ENCODE measurements around the gene GPR137. TPM values are rescaled to one million over a fixed set of nuclear protein-coding genes. Genes with fewer than 3 reads are reported as not detected.
A peak's percentile ranks its signal among the peaks of the same experiment; 100 is the strongest.

The GPR137 gene
- total and polyA plus RNA-seq, 2 donors from 2014 or later, result 44.0 to 48.4 TPM

DNA sequence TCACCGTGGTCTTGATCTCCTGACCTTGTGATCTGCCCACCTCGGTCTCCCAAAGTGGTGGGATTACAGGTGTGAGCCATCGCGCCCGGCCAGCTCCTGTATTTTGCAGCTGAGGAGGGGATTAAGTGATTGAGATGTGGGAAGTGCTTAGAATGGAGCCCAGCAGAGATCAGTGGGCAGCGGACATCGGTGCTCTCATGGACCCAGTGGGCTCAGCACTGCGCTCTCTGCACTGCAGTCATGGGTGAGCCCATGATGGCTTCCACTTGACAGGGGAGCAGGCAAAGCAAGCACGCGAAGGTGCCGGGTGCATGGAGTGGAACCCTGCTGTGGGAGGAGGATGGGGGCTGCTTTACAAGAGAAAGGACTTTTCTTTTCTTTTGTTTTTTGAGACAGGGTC, 45.2 kb downstream of the GPR137 start:
- no peak for TF ChIP-seq CTCF (IDR thresholded peaks at IDR 0.05; ENCODE audit: borderline replicate concordance, extremely low read depth, insufficient read depth)
- Histone ChIP-seq H3K36me3 (ENCODE audit: control insufficient read depth in 2 of 3, insufficient read depth in 3 of 3, low read length in 3 of 3) (no peaks in the 10 kb centered on the region), H3K4me1 (ENCODE audit: control insufficient read depth in 2 of 3, insufficient read depth in 2 of 3, low read depth in 1 of 3, low read length in 3 of 3) (peaks cover 0 to 10% (median 0%) of the 10 kb centered on the region in 3 donors), H3K27me3 (ENCODE audit: control insufficient read depth, insufficient read depth, low read length) (no peaks in the 10 kb centered on the region), H3K9ac (ENCODE audit: low read length in 3 of 3) (no peak overlapping the region), H3K9me3 (ENCODE audit: control insufficient read depth in 2 of 3, insufficient read depth in 1 of 3, low read length in 3 of 3) (no peaks in the 10 kb centered on the region), H3K27ac (ENCODE audit: low read depth in 2 of 2, low read length in 2 of 2) (no peak overlapping the region), H3K4me3 (ENCODE audit: low read length in 3 of 3) (no peak overlapping the region)
- no peak for DNase-seq
- intact Hi-C loops (cut with DNase I), result no loop called here
- no peak for FAIRE-seq

DNA sequence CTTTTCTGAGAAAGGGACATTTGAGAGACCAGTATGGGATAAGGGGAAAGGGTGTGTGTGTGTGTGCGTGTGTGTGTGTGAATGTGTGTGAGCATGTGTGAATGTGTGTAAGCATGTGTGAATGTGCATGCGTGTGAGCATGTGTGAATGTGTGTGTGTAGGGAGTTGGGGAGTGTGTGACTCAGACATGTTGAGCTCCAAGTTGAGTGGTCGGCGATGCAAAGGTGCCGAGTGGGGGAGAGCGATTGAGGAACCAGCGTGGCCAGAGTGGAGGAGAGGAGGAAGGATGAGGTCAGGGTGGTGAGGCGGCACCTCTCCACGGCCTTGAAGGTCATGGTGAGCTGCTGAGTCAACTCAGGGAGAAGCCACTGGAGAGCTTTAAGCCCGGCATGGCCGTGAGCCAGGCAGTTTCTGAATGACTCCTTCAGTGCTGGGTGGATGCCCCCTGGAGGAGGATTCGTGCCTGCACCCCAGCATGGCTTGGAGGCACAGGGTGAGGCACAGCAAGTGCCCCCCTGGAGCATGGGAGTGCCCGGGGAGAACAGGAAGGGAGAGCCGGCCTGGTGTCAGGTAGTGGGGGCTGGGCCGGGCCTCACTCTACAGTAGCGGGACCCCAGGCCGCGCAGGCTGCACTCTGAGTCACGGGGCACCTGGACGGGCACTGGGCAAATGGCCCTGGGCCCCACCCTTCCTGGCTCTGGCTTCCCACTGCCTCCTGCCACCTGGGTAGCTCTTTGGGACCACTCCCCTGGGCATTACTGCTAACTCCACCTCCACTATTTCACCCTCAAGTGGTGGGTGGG, 46.1 kb downstream of the GPR137 start:
- H3K36me3 ChIP-seq (ENCODE audit: control insufficient read depth in 2 of 3, insufficient read depth in 3 of 3, low read length in 3 of 3), result no peaks in the 10 kb centered on the region
- DNase-seq (peak in 2 of 5 donors; percentile 49 to 94), FAIRE-seq (no peak)
- no peaks in the 10 kb centered on the region for H3K27me3 ChIP-seq (ENCODE audit: control insufficient read depth, insufficient read depth, low read length)
- intact Hi-C loops (cut with DNase I), result no loop called here
- no peak overlapping the region for H3K4me3 ChIP-seq (ENCODE audit: low read length in 3 of 3)
- no peak overlapping the region for H3K9ac ChIP-seq (ENCODE audit: low read length in 3 of 3)
- H3K4me1 ChIP-seq (ENCODE audit: control insufficient read depth in 2 of 3, insufficient read depth in 2 of 3, low read depth in 1 of 3, low read length in 3 of 3), result peaks cover 0 to 10% (median 0%) of the 10 kb centered on the region in 3 donors
- TF ChIP-seq CTCF (IDR thresholded peaks at IDR 0.05; ENCODE audit: borderline replicate concordance, extremely low read depth, insufficient read depth), result peak; percentile 29
- H3K9me3 ChIP-seq (ENCODE audit: control insufficient read depth in 2 of 3, insufficient read depth in 1 of 3, low read length in 3 of 3), result no peaks in the 10 kb centered on the region
- H3K27ac ChIP-seq (ENCODE audit: low read depth in 2 of 2, low read length in 2 of 2), result no peak overlapping the region

DNA sequence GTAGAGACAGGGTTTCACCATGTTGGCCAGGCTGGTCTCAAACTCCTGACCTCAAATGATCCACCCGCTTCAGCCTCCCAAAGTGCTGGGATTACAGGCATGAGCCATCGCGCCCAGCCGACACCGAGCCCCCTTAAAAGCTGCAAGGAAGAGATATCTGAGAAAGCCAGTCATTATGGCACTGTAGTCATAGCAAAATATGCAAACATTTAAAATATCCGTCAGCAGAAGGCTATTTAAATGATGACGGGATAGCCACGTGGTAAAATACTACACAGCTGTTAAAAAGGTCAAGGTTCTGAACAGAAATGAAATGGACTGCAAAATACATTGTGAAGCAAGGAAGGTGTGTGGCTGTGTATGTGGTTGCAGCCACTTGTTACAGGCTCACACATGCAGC, 47.9 kb downstream of the GPR137 start:
- intact Hi-C loops (cut with DNase I), result no loop called here
- Histone ChIP-seq H3K27me3 (ENCODE audit: control insufficient read depth, insufficient read depth, low read length) (no peaks in the 10 kb centered on the region), H3K36me3 (ENCODE audit: control insufficient read depth in 2 of 3, insufficient read depth in 3 of 3, low read length in 3 of 3) (no peaks in the 10 kb centered on the region), H3K9me3 (ENCODE audit: control insufficient read depth in 2 of 3, insufficient read depth in 1 of 3, low read length in 3 of 3) (no peaks in the 10 kb centered on the region), H3K4me1 (ENCODE audit: control insufficient read depth in 2 of 3, insufficient read depth in 2 of 3, low read depth in 1 of 3, low read length in 3 of 3) (peaks cover 0 to 10% (median 0%) of the 10 kb centered on the region in 3 donors), H3K9ac (ENCODE audit: low read length in 3 of 3) (no peak overlapping the region), H3K4me3 (ENCODE audit: low read length in 3 of 3) (no peak overlapping the region), H3K27ac (ENCODE audit: low read depth in 2 of 2, low read length in 2 of 2) (no peak overlapping the region)
- no peak for TF ChIP-seq CTCF (IDR thresholded peaks at IDR 0.05; ENCODE audit: borderline replicate concordance, extremely low read depth, insufficient read depth)
- DNase-seq (no peak), FAIRE-seq (no peak)

Data from kidney (tissue), 14 donors.